GM21526 (cell line): ENCODE data around the gene CDKN2C.

Experiments
- ATAC-seq: cut with Tn5 transposase; IDR thresholded peaks from one replicate; pipeline ENCODE4 v1.9.1; 2021; ENCODE audit warnings: moderate library complexity; ENCODE audit not compliant: unreplicated experiment, low FRiP score

The CDKN2C gene

GRCh38 chr1:51014878-51015277 lies 44.8 kb downstream of the CDKN2C start:
- no peak for ATAC-seq

DNA sequence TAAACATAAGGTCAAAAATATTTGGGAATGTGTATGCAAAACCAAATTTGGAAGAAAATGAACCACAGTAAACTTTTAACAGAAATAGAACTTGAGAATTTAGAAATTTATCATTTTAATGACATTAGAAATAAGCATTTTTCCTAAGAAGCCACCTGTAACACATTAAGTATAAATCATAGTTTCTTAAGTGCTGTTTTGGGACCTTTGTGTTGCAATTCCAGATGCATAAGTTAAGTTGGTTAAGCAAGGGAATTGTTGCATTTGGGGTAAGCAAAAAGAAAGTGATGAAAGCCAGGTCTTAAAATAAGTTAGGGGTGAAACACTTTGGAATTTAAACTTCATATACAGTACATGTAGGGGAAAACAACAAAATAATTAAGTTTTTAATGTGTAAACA lies 49.8 kb downstream of the CDKN2C start:
- no peak for ATAC-seq
